NCI-H2107 (cell line): Measurements from ENCODE around the gene NDOR1.
A peak's percentile ranks its signal among the peaks of the same experiment; 100 is the strongest.
"Not testable (repeated sequence)": the region's sequence is repeated elsewhere in the genome, so short reads cannot be mapped to it uniquely, and the experiment has no call there.

ENCODE experiments used
- DNase-seq: peaks from one replicate; lab custom pipeline; 2025; lab: John Stamatoyannopoulos, UW

Gene NDOR1

DNA sequence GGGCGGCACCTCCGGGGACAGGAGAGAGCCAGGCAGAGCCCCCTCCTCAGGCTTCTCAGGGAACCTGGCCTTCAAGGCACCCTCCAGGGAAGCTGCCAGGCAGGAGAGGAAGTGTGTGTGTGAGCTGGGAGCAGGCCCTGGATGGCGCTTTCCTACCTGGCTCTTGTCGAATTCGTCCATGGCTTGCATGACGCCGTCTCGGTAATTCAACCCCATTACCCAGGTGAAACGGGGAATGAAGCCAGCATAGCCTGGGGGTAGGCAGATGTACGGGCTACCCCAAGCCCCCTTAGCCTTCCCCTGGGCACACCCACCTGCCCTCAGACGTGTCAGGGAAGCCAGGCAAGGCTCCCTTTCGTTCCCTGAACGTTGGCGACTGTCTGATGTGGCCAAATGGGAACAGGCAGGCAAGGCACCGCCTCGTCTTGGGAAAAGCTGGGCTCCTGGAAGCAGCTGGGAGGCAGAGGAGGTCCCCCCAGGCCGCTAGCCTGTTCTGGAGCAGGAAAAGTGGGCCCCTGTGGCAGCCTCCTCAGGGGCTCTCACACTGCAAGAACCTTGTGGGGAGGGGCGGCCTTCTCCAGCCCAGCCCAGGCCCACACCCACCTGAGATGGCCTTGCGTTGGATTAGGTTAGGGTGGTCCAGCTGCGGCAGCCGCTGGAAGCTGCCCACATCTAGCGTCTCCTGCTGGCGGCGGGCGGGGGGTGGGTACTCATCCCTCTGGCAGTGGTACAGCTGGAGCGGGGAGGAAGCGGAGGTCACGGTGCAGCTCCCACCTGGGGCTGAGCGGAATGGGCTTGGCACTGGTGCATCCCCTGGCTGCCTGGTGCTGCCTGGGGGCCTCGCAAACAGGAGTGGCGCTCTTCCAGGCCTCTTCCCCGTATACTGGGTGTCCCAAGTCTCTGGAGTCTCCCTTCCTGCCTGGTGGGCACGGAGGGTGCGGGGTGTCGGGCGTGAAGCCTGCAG, 39.3 kb downstream of the NDOR1 start:
- peak; percentile 46 for DNase-seq

DNA sequence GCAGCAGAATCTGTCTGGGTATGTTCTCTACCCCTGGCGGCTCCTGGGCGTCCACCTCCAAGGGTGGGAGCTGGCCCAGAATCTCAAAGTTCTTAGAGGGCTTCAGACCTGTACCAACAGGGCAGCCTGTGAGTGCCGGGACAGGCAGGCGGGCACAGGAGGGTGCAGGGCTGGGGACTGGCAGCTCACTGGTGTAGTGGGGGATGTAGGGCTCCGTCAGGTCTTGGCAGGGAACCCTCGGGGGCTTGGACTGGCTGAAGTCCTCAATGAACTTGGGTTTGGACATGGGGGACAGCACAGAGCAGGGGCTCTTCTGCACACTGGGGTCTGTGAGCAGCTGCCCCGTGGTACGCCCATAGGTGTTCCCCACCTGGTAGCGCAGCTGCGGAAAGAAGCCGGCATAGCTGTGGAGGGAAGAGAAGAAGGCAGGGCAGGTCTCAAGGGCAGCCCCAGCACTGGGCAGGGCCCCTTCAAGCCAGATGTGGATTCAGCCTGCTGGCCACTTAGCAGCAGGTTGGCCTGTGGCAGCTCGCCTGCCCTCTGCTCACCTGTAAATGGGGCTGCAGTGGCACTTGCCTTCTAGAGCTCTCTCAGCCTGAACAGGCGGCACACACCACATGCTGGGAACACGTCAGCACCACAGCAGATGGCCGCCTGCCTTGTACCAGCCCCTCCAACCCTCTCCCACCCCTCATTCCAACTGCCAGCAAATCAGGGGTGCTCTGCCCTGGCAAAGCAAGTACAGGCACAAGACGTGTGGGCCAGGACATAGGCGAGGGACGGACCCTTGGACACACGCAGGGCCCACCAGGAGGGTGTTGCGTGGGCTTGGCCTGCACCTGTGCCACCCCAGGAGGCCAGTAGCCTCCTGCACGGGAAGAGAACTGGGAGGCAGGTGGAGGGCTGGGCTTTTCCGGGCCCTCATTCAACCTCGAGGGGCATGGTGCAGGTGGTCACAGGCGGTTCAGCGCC, 40.2 kb downstream of the NDOR1 start:
- no peak for DNase-seq

DNA sequence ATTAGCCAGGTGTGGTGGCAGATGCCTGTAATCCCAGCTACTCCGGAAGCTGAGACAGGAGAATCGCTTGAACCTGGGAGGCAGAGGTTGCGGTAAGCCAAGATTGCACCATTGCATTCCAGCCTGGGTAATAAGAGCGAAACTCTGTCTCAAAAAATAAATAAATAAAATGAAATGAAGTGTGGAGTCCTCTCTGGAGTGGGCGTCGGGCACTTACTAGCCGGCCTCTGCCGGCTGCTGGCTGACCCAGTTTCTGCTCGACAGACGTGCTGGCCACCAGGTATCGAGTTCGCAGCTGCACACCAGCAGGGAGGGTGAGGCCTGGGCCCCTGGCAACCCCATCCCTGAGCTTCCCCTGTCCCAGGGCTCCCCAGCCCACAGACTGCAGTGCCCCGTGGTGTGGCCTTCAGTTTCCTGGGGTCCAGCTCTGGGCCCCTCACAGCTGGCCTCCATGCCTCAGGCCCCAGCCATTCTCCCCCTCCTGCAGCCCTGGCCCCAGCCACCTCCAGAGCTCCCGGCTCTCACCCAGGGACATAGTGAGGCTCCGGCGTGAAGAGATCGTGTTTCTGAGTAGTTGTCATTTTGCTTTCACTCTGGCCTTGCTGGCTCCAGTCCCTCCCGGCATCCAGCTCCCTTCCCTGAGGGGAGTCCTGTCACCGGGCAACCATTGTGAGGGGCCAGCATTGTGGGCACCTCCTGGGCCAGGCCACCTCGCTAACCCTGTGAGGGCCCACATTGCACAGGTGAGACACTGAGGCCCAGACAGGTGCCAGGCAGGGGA, 41.8 kb downstream of the NDOR1 start:
- DNase-seq, result peak; percentile 68

DNA sequence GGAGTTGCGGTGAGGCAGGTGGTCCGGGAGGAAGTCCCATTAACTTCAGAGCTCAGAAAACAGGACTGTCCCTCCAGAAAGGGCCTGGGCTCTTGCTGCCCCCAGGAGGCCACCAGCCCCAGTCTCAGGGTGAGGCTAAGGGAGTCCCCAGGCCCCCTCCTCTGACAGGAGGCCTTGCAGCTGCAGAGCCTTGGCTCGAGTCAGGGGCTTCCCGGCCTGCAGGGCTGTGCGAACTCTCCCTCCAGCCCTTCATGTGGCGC, 42.3 kb downstream of the NDOR1 start:
- DNase-seq, result no peak

DNA sequence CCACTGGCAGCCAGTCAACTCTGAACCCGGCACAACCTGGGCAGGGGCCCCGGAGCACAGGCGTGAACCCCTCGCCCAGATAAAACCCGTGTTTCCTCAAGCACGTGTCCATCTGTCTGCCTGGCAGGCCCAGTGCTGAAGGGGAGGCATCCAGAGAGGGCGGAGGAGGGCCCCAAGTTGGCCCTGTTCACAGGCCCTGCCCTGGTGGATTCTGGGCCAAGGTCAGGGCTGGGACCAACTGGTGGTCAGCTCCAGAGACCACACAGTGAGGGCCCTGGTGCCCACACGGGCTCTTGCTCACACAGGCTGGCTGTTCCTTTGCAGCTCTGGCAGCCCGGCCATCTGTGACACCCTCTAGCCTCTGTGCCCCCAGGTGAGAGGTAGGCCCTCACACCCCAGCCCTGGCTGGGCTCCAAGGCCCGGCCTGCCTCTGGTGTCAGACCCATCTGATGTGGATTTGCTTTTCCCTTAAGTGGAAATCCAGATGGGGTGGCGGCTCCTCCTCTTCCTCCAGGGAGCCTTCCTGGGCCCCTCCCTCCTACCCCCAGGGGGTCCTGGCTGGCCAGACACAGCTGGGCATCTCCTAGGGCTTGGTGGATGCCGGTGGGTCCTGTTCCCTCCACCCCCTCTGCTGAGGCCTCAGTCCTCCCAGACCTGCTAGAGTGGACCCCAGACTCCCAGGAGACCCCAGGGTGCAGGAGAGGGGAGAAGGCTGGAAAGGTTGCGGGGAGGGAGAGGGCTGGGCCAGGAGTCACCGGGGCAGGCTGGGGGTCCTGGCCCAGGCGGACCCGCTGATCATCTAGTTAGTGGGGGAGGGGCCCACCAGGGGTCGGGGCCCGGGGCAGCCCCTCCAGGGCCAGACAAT, 45.1 kb downstream of the NDOR1 start:
- DNase-seq, result no peak

DNA sequence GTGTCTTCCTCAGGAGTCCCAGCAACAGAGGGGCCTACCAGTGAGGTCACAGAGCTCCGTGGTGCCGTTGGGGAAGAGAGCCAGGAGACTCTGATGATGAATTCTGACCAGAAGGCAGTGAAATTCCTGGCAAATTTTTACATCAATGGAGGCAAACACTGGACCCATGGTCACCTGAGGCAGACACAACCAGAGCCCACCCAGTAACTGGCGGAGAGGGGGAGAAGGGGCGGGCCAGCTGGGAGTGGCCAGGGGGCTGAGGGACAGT, 45.6 kb downstream of the NDOR1 start, which contains the start of gene STPG3:
Gene STPG3 (plus strand): TSS at position 93 of the 268 bp plus-strand sequence. CDS start 1 bp downstream, at position 94.
- no peak for DNase-seq

DNA sequence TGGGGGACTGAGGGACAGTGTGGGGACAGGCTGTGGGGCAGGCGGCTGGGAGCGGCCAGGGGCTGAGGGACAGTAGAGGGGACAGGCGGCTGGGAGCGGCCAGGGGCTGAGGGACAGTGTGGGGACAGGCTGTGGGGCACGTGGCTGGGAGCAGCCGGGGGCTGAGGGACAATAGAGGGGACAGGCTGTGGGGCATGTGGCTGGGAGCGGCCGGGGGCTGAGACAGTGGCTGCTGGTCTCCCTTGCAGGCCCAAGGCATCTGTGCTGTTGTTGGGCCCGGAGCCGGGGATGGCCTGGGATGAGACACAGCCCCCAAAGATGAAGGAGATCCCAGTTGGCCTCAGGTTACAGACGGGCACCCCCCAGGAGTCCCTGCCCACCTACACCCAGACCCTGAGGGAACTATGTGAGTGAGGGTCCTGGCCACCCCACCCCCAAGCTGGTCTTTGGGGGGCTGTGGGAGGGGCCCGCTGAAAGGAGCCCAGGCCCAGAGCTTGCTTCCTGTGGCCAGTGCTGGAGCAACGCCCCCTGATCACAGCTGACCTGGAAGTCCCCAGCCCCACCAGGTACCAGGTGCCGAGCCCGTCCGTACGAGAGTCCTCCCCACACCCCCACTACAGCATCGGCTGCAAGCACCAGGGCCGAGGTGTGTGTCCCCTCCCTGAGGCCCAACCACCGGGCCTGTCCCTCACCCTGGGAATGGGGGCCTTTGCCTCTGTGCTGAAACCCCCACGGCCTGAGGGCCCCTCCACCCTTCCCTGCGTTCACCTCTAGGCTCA, 46.2 kb downstream of the NDOR1 start:
- no peak for DNase-seq

DNA sequence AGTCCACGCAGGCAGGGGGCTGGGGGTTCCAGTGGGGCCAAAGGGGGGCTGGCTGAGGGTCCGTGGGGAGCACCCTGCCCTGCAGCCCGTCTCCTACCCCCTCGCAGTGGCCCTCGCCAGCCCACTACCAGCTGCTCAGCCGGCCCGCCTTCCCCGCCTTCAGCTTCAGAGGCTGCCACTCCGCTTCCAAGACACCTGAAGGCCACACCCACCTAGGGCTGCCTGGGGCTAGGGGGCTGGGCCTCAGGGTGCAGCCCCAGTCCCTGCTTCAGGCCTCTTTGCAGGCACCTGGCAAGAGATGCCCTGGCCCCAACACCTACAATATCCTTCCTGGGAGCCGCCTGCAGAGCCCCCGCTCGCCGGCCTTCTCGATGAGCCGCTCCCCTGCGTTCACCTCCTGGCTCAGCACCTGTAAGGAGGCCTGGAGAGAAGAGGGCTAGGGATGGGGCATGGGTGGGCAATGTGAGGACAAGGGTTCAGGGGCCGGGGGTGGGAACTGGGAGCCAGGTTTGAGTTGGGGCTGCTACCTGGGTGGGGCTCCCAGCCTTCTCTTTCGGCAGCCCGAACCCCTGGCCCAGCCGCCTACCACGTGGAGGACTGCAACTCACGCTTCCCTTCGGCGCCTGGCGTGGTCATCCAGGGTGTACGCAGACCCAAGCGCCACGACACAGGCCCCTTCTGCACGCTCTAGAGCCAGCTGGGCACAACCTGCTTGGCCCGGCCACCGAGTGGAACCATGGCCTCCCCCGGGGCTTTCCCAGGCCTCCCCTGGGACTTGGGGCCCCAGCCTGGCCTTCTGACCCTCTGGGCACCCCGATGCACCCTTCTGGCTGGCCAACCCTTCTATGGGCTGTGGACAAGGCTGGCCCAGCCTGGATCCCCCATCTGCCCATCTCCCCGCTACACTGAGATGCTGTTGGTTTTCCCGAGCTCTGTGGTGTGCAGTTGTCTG, 47.3 kb downstream of the NDOR1 start:
- no peak for DNase-seq

DNA sequence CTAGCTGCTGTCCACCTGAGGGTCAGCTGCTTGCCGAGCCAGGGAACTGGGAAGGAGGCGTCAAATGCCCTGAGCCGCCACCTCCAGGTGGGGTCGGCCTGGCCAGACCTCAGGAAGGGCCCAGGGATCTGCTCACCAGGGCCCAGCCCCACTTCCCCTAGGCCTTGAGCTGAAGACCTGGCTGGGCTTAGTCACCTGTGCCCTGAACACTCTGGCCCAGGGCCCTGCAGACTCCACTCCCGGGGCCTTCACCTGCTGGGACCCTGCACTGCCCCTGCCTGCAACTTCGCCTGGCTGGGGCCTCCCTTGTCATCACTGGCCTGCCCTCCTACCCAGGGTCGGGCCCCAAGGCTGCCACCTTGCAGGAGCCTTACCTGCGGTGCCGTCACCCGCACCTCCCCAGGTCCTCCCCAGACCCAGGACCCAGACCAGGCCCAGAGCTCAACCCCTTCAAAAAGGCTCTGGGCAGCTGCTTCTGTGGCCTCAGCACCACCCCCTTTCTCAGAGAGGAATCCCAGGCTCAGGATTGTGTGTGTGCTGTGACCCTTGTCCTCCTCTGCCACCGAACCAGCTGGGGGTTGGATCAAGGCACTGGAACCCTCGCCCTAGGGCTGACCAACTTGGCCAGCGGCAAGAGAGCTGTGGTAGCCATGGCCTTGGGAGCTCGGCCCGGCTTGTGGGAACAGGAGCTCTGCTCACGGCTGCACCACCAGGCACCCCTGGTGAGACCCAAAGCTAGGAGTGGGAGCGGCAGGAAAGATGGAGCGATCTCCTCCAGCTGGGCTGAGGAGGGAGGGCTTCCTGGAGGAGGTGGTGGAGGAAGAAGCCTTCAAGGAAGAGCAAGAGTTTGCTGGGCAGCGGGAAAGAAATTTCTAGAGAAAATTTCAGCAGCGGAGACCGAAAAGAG, 48.5 kb downstream of the NDOR1 start:
- no peak for DNase-seq

DNA sequence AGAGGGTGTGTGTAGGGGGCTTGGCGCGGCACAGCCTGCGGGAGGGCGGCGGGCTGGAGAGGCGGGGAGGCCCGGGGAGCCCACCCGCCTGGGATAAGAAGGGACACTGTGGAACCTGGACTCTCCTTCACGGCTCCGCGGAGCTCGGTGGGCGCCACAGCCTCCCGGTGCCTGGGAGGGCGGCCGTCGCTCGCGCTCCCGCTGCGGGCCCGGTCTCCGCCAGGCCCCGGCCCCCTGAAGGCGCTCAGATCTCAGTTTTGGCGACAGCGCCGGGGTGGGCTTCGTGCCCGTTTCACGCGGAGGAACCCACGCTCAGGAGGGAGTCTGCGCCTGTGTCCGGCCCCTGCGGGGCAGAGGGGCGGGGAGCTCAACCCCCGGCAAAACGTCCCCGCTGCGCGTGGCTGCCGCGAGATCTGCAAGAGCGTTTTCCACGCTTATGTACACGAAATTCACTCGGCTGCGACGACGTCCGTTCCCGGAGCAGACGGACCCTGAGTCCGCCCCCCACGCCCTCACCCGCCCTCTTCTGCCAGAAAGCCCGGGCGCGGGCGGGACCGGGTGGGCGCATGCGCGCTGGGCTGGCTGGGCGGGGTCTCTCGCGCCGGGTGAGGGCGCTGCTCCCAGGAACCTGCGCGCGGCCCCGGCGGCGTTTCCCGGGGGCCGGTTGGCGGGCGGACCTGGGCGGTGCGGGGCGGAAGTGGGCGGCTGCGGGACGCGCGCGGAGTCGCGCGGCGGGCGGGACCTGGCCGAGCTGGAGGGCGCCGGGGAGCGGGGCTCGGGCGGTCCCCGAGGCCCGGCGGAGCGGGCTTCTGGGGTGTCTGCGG, 49.3 kb downstream of the NDOR1 start, which contains the start of gene NELFB:
Gene NELFB (plus strand): TSS at position 704 of the 824 bp plus-strand sequence.
- DNase-seq, result peak; percentile 90

DNA sequence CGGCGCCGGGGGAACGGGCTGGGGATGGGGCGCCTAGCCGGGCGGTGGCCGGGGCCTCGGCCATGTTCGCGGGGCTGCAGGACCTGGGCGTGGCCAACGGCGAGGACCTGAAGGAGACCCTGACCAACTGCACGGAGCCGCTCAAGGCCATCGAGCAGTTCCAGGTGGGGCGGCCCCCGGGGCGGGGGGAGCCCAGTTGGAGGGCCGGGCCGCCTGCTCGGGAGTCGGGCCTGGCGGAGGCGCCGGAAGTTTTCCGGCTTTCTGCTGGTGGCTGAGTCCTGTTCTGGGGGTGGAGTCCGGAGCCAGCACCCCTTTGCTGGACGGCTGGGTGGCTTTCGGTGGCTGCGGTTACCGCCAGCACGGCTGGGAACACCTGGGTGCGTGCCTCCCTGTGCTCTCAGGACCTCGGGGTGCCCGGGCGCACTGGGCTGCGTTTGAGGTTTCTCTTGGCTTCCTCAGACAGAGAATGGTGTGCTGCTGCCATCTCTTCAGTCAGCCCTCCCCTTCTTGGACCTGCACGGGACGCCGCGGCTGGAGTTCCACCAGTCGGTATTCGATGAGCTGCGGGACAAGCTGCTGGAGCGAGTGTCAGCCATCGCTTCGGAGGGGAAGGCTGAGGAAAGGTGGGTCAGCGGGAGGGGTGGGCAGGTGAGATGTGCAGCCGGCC, 50.1 kb downstream of the NDOR1 start:
- no peak for DNase-seq

DNA sequence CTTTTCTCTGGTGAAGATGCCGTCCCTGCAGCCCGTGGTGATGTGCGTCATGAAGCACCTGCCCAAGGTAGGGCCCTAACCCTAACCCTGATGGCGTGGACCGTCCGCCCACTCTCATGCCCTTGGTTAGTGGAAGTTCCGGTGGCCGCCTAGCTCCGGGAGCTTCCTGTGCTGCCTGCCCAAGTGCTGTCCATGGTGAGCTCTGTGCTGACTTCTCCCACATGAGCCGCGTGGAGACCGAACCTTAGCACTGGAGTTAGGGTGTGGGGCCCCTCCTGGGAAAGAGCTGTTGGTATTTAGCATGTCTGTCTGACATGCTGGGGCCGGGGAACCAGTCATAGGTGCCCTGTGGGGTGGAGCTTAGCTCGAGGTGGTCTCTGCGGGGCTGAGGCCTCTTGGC, 50.9 kb downstream of the NDOR1 start:
- DNase-seq, result no peak

DNA sequence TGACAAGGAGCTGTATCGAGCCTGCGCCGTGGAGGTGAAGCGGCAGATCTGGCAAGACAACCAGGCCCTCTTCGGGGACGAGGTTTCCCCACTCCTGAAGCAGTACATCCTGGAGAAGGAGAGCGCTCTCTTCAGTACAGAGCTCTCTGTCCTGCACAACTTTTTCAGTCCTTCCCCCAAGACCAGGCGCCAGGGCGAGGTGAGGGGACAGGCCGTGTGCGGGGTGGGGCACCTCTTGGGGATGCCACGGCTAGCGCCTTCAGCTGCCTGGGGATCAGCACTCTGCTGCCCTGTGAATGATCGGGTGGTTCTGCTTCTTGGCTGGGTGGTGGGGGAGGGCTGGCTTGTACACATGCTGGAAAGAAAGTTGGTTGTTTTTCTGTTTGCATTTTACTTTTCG, 51.4 kb downstream of the NDOR1 start:
- no peak for DNase-seq

DNA sequence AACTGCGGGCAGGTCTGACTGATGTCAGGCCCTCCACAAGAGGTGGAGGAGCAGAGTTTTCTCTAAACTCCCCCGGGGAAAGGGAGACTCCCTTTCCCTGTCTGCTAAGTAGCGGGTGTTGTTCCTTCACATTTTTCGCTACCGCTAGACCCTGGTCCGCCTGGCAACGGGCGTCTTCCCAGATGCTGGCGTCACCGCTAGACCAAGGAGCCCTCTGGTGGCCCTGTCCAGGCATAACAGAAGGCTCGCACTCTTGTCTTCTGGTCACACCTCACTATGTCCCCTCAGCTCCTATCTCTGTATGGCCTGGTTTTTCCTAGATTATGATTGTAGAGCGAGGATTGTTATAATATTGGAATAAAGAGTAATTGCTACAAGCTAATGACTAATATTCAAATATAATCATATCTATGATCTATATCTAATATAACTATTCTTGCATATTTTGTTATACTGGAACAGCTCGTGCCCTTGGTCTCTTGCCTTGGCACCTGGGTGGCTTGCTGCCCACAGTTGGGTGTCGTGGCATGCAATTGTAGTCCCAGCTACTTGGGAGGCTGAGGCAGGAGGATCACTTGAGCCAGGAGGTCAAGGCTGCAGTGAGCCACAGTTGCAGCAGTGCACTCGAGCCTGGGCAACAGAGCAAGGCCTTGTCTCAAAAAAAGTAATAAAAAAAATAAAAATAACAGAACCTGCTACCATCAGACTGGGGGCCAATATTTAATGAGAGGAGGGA, 56.8 kb downstream of the NDOR1 start:
- DNase-seq, result not testable (repeated sequence)

DNA sequence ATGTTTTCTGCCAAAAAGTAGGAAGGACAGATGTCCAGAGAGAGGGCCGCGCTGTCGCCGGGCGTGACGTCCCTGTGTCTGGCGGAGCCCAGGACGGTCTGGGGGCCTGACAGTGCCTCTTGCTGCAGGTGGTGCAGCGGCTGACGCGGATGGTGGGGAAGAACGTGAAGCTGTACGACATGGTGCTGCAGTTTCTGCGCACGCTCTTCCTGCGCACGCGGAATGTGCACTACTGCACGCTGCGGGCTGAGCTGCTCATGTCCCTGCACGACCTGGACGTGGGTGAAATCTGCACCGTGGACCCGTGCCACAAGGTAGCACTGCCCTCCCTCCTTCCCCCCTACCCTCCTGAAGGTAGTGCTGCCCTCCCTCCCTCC, 57.4 kb downstream of the NDOR1 start:
- no peak for DNase-seq

DNA sequence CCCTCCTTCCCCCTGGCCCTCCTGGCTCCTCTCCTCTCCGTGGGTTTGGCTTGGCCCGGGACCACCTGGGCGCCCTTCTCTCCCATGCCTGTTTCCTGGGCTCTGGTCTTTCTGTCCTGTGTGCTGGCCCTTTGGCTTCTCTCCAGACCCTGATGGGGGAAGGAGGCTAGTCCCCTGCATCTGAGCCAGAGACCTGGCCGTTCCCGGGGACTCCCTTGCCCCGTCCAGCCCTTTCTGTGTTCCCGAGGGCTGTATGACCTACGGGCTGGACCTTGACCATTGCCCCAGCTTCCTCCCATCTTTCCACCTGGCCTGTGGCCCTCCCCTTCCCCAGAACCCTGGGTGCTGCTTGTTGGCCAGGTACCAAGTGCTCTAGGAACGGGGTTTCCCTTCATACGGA, 58.0 kb downstream of the NDOR1 start:
- no peak for DNase-seq
